ENCODE data around the gene SIT1.

DNA sequence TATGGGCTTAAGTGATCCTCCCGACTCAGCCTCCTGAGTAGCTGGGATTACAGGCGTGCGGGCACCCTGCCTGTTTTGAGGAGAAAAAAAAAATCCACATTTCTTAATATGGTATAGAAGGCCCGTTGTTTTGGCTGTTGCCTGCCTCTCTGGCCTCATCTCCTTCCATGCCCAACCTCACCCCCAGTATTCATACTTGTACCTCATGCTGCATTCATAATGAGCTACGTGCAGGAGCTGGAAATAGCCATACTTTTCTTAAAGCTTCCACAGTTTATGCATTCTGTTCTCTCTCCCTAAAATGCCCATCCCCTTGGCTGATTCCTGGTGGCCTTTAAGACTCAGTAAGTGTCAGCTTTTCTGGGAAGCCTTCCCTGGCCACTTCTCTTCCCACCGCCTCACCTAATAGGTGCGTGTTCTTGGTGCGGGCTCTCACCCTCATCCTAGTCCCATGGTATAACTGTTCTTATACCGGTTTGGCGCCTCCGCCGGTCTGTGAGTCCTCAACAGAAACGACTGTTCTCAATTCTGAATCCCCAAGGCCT, 41.1 kb upstream of the SIT1 start:
- TF ChIP-seq, protein P1, sequence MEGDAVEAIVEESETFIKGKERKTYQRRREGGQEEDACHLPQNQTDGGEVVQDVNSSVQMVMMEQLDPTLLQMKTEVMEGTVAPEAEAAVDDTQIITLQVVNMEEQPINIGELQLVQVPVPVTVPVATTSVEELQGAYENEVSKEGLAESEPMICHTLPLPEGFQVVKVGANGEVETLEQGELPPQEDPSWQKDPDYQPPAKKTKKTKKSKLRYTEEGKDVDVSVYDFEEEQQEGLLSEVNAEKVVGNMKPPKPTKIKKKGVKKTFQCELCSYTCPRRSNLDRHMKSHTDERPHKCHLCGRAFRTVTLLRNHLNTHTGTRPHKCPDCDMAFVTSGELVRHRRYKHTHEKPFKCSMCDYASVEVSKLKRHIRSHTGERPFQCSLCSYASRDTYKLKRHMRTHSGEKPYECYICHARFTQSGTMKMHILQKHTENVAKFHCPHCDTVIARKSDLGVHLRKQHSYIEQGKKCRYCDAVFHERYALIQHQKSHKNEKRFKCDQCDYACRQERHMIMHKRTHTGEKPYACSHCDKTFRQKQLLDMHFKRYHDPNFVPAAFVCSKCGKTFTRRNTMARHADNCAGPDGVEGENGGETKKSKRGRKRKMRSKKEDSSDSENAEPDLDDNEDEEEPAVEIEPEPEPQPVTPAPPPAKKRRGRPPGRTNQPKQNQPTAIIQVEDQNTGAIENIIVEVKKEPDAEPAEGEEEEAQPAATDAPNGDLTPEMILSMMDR (IDR thresholded peaks at IDR 0.05): no peak
- no peak for TF ChIP-seq POLR2A (IDR thresholded peaks at IDR 0.05)

All from testis (tissue), 2 donors.